OCI-LY1 (cell line): ENCODE data around the gene RNF167.

ENCODE experiments used
- EZH2 ChIP-seq: fragments of 200-600 bp; sonication (generic), shearing (Covaris generic); IDR thresholded peaks from 2 replicates; pipeline ENCODE4 v1.8.0; 2017; ENCODE audit warnings: borderline replicate concordance, mixed run types, mild to moderate bottlenecking, antibody characterized with exemption, low read length, moderate library complexity, mixed read lengths
- TF ChIP-seq, protein P1 (sequence below): fragments of 200-600 bp; sonication (generic), shearing (Covaris generic); IDR thresholded peaks from 2 replicates; pipeline ENCODE4 v1.5.1; 2017; ENCODE audit warnings: mild to moderate bottlenecking, antibody characterized with exemption, low read length, moderate library complexity, mixed read lengths

DNA sequence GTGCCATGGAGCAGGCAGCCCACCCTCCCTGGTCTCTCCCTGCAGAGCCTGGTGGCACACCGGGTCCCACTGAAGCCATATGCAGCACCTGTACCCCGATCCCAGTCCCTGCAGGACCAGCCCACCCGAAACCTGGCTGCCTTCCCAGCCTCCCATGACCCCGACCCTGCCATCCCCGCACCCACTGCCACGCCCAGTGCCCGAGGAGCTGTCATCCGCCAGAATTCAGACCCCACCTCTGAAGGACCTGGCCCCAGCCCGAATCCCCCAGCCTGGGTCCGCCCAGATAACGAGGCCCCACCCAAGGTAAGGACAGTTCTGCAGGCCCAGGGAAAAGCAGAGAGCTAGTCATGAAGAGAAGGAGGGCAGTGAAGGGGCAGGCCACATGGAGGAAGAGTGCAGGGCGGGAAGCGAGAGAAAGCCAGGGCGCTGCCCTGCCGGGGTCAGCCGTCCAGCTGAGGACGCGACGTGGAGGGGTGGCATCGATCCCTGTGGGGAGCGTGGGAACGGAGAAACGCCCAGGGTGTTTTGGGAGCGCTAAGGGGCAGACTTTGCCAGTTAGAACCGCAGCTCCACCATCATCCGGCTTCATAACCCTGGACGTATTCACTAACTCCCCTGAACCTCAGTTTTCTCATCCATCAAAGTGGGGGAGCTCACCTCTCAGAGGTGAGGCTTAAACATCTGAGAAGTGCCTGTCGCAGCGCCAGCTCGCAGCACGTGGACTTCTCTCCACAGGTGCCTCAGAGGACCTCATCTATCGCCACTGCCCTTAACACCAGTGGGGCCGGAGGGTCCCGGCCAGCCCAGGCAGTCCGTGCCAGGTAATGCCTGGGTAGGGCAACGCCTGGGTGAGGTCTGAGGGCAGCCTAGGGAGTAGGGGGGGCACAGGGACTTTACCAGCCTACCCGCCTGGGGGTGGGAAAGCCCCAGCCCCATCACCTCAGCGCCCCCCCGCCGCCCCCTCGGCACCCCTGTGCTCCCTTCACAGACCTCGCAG, 48.4 kb upstream of the RNF167 start:
- TF ChIP-seq, protein P1, sequence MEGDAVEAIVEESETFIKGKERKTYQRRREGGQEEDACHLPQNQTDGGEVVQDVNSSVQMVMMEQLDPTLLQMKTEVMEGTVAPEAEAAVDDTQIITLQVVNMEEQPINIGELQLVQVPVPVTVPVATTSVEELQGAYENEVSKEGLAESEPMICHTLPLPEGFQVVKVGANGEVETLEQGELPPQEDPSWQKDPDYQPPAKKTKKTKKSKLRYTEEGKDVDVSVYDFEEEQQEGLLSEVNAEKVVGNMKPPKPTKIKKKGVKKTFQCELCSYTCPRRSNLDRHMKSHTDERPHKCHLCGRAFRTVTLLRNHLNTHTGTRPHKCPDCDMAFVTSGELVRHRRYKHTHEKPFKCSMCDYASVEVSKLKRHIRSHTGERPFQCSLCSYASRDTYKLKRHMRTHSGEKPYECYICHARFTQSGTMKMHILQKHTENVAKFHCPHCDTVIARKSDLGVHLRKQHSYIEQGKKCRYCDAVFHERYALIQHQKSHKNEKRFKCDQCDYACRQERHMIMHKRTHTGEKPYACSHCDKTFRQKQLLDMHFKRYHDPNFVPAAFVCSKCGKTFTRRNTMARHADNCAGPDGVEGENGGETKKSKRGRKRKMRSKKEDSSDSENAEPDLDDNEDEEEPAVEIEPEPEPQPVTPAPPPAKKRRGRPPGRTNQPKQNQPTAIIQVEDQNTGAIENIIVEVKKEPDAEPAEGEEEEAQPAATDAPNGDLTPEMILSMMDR, result no peak
- no peak for TF ChIP-seq EZH2
